Measurements from ENCODE around the gene MRGPRF. TPM values are rescaled to one million over a fixed set of nuclear protein-coding genes. Genes with fewer than 3 reads are reported as not detected.

The MRGPRF gene
- total RNA-seq, 1 donor from 2014 or later: not detected

DNA sequence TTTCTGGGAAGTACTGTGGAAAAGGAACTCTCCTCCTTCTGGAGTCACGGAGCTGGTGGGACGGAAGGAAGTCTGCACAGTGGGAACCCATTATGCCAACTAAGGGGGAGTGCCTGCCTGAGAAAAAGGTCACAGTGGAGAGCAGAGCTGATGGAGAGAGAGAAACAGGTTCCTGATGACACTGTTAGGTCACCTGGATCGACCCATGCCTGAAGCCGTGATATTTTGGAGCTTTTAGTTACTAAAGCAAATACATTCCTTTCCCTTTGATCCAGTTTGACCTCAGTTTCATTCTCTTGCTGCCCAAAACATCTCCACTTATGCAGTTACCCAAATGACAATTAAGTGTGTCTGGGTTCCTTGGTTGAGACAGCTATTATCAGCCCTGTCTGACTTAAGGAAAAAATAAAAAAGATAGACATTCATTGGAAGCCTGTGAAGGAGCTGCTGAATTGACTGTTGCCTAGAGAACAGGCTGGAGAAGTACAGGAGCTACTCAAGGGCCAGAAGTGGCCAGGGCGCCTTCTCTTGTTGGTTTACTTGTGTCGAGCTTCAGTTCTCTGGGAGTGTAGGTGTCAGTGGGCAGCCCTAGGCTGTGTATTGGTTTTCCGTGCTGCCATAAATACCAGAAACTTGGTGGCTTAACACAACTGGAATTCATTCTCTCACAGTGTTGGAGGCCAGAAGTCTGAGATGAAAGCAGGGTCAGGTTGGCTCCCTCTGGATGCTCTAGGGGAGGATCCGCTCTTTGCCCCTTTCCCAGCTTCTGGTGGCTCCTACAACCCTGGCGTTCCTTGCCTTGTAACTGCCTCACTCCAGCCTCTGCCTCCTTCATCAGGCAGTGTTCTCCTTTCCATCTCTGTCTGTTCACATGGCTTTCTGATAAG, 45.9 kb downstream of the MRGPRF start:
- DNase-seq (ENCODE audit: low read depth, low spot score): no peak

DNA sequence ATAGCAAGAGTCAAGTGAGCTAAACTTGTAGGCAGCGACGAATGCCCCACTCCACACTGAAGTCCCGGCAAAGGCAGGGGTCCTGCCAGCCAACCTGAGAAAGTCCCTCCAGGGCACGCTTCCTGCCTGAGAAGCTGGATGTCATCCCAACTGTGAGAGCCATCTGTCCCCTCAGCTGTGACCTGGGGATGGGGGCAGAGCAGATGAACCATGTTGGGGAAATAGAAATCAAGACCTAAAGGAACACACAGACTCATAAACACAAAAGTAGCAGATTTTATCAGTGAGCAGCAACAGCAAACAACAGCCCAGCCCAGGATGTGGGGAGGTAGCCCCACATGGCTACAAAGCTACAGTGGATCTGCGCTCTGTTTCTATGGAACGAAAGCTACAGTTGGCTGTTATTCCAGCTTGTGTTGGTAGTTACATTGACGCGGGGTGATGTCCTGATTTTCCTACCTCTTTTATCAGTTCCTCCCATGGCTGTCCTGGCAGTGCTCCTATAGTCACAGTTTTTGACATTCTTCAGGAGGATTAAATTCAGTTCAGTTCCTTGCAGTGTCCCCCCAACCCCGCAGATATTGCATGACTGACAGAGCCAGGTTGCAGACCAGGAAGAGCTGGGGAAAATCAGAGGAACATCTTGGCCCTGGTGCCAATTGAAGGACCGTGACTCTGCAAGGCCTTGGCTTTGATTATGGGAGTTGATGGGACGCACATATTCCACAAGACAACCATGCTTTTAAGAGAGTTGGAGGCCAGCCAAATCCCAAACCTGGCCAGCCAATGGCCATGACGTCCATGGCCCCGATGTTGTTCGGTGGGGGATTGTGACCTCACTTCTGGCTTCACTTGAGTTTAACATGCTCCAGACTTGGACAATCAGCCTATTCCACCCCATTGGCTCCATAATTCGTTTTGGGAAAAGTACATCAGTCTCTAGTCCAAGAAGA, 46.9 kb downstream of the MRGPRF start:
- no peak for DNase-seq (ENCODE audit: low read depth, low spot score)

DNA sequence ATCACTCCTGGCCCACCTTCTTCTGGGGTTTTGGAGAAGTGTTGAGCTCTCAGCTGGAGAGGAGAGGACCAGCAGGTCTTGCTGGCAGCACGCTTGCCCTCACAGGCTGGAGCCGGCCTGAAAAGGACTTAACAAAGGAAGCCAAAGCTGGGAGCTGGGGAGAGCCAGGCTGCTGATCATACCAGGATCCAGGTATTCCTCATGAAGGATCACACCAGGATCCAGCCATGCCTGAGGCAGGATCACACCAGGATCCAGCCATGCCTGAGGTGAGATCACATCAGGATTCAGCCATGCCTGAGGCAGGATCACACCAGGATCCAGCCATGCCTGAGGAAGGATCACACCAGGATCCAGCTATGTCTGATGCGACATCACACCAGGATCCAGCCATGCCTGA, 49.3 kb downstream of the MRGPRF start:
- DNase-seq (ENCODE audit: low read depth, low spot score): no peak

DNA sequence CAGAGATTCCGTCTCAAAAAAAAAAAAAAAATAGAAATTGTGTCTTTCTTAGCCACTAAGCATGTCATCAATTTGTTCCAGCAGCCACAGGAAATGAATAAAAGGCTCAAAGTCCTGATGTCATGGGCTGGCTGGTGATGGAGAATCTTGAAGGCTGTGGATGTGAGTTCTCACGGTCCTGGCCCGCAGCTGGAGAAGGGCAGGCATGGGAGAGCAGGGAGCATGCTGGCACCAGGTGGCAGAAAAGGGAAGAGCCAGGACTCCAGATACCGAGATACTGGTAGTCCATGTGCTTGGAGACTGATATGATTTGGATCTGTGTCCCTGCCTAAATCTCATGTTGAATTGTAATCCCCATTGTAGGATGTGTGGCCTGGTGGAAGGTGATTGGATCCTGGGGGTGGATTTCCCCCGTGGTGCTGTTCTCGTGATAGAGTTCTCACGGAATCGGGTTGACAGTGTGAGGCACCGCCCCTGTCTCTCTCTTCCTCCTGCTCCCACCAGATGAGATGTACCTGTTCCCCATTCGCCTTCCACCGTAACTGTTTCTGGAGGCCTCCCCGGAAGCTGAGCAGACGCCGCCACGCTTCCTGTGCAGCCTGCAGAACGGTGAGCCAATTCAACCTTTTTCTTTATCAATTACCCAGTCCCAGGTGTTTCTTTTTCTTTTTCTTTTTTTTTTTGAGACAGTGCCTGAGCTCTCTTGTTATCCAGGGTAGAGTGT, 50.4 kb downstream of the MRGPRF start:
- no peak for DNase-seq (ENCODE audit: low read depth, low spot score)

DNA sequence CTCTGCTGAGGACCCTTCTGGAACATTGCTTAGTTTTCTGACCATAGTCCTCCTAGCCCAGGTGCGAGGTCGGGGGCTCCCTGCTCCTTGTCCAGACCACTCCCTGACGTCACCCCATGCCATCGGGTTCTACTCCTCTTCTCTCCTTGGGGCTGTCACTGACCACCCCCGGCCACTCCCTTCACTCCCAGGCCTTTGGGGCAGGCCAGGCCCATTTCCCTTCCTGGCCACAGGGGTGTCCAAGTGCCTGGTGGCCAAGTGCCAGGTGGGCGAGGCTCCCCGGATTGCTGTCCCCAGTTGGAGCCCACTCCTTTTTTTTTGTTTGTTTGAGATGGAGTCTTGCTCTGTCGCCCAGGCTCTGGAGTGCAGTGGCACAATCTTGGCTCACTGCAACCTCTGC, 51.8 kb downstream of the MRGPRF start:
- DNase-seq (ENCODE audit: low read depth, low spot score): no peak

DNA sequence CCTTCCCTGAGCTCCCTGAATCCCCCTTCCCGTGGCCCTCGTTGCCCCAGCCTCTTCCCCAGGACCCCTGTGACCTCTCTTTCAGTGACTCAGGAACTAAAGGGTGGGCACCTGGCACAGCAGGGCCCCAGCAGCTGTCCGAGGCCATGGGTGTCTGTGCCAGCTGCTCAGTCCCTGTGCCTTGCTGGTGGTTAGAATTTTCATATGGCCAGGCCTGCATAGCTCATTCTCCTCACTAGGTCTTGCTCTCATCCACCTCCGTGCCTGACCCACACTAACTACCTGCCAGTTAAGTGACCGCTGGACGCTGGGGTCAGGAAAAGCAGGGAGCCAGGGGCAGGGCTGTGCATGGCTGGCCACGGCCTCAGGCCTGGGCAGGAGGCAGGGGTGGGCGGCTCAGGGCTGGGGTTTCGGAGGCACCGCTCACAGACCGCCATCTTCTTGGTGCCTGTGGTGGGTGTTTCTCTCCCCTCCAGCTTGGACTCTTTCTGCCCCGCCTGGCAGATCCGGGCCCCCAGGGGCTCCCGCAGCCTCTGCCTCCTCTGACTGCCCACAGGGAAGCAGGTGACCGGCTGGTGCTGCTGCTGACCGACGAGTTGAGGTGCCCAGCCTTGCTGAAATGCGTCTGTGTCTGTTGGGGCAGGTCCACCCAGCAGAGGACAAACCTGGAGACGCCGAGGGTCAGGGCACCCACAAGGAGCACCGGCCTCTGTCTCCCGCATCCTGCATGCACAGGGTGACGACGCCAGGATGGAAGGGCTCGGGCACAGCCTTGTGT, 52.6 kb downstream of the MRGPRF start:
- no peak for DNase-seq (ENCODE audit: low read depth, low spot score)

DNA sequence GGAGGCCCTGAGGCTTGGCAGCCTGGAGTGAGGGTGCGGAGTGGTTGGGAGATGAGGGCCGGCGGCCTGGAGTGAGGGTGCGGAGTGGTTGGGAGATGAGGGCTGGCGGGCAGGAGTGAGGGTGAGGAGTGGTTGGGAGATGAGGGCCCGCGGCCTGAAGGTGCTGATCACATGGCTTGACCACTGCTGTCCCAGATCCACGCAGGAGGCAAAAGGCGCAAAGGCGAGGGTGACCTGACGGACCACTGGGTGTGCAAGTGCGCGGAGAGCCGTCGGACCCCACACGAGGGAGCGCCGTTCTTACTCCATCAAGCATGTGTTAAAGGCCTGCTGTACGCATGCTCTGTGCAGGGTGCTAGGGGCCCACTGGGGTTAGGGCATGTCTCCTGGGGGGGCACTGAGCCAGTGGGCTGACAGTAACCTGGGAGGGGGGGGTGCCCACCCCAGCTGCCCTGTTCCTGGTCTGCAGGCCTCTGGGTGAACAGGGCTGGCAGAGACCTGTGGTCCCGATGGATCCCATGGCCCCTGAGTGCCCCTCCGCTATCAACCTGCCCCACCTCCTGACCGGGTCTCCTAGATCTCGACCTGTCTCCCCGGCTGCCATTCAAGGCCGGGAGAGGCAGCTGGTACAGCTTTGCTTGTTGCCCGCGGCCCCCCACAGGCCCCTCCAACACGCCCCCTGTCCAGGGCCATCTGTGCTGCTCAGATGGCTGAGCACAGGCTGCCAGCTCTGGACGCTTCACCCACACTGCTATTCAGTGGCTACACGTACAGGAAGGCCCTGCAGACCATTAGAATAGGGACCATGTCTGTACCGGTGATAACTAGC, 53.4 kb downstream of the MRGPRF start:
- DNase-seq (ENCODE audit: low read depth, low spot score): no peak

DNA sequence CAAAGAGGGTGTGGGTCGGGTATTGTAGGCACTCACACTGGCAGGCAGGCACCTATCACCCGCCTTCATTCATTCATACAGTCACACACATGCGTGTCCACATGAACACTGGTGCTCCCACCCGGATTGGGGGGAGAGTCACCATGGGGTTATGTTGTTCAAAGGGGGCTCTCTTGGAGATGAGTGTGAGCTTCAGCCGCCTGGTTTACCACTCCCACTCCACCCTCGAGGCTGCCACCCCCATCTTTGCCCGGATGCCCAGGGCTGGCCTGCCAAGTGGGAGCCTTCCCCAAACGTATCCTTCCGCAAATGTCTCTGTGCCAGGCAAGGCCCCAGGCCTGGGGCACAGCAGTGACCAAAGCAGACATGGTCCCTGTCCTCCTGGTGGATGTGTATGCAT, 54.8 kb downstream of the MRGPRF start:
- DNase-seq (ENCODE audit: low read depth, low spot score): no peak

DNA sequence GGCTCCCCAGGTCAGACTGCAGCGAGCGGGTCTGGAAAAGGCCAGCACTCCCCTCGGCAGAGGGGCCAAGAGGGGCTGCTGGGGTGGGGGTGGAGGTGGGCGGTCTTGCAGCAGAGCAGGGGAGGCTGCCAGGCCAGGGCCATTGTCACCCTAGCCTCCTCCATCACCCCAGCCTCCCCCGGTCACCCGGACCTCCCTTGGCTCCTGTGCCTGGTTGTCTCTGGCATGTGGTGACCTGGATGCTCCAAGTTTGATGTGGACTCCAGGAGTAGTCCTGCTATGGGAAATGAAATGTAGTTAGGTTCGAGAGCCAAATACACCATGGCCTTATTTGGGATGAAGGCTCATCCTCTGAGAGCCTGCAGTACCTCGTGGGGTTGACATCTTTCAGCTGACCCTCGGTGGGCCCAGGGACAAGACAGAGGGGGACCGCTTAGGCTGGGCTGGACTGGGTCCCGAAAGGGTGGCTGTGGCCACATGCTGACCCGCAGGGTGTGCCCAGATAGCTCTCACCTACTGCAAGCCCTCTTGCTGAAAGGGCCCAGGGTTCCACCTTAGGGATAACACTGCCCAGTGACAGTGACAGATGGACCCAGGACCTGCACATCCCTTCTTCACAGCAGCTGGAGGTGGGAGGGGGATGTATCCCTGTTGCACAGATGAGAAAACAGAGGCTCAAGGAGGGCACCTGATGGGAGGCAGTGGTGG, 56.3 kb downstream of the MRGPRF start:
- no peak for DNase-seq (ENCODE audit: low read depth, low spot score)

DNA sequence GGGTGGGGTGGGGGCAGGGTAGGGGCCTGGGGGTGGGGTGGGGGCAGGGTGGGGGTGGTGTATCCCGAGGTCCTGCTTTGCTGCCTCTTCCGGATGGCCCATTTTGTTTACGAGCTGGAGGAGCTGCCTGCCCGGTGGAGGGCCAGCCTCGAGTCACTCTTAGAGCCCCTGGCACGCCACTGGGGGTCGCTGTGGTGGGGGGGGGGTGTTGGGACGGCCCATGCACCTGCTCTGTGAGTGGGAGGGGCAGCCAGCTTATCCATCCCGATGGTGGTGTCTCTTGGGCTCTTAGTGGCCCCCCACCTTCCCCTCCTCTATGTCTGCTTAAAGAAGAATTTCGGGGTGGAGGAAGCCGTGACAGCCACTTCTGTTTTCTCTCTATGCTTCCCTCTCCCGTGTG, 56.9 kb downstream of the MRGPRF start:
- DNase-seq (ENCODE audit: low read depth, low spot score): no peak

DNA sequence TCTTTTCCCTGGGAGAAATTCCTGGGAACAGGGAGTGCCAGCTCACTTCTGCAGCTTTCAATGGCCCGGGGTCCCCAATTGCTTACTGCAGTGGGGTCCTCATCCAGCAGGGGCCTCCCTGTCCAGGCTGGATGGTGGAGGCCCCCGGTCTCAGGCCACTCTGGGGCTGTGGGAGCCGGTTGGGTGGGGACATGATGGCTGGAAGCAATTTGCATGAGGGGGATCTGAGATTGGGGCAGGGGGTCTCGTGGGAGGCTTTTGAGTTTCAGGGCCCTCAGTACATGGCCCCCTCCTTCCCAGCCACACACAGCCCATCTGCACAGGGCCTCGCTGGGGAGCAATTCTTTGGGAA, 57.5 kb downstream of the MRGPRF start:
- DNase-seq (ENCODE audit: low read depth, low spot score): no peak

DNA sequence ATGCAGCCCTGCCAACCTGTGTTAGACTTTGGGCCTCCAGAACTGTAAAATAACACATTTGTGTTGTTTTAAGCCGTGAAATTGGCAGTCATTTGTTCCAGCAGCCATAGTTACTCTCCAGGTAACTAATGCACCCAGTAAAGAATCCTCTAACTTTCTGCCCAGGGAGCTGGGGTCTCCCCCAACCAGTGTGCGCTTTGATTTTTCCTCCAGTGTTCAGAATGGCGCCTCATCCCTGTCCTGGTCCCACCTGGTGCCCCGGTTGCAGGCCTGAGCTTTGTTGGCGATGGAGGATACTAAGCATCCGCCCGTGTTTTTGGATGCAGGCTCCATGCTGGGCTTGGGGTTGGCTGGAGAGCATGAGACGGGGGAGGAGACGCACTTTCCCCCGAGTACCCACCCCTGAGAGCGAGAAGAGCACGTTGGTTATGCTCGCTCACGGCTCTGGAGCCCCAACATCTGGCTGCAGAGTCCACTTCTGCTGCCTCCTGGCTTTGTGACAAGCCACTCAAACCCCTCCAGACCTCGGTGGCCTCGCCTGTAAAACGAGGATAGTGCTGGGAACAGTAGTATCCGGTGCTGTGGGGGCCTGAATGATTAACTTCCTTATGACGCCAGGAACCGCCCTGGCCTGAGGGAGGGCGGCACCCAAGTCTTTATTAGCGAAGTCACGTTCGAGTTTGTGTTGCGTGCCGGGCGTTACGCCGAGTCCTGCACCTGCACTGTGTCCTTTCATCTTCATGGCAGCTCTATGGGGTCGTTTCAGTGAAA, 58.0 kb downstream of the MRGPRF start:
- DNase-seq (ENCODE audit: low read depth, low spot score): no peak

Other genes starting within 250 kb of the MRGPRF start
- gene CPT1A, start 171.3 kb downstream of the MRGPRF start, total RNA-seq: 70.6 and 89.4 TPM in 2 replicates
- 58.6 and 88.8 TPM in 2 replicates for gene MRPL21, start 109.4 kb downstream of the MRGPRF start, total RNA-seq
- gene IGHMBP2, start 109.4 kb downstream of the MRGPRF start, total RNA-seq: 9.1 and 13.4 TPM in 2 replicates
- gene MRGPRD, start 32.3 kb downstream of the MRGPRF start, total RNA-seq: not detected in 2 replicates
- 8.4 and 11.3 TPM in 2 replicates for gene TPCN2, start 35.7 kb upstream of the MRGPRF start, total RNA-seq
- gene SMIM38, start 142.7 kb upstream of the MRGPRF start, total RNA-seq: 0.07 and 0.13 TPM in 2 replicates